ENCODE data around the gene AGAP3. TPM values are rescaled to one million over a fixed set of nuclear protein-coding genes. Genes with fewer than 3 reads are reported as not detected.

The AGAP3 gene
- total RNA-seq, 1 donor from 2014 or later, result 7.4 TPM

DNA sequence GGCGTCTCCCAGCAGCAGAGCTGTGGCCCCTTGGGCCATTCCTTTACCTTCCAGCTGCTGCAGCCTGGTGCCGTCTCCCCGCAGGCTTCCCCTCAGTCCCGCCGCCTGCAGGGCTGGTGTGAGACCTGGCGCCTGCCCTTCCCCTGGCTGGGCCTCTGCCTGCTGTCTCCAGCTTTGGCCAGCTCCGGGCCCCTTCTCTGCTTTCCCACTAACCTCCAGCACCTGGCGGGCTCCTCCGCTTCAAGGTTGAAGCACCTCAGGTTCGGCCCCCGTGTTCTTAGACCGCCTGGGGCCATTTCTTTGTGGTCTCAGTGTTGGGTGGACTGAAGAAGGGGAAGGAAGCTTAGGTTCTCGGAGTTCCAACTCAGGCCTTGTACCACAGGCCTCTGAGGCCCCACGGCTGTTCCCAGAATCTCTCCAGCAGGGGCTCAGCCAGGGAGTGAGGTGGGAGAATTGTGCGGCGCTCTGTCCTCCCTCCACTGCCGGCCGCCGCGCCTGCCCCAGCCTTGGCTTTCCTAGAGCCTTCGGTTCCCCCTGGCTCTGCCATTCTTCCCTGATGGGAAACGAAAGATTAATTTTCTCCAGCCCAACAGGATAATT is 50.9 kb downstream of the AGAP3 start:
- ATAC-seq (ENCODE audit: low read depth), result no peak
- POLR2A ChIA-PET, result no interaction called here

DNA sequence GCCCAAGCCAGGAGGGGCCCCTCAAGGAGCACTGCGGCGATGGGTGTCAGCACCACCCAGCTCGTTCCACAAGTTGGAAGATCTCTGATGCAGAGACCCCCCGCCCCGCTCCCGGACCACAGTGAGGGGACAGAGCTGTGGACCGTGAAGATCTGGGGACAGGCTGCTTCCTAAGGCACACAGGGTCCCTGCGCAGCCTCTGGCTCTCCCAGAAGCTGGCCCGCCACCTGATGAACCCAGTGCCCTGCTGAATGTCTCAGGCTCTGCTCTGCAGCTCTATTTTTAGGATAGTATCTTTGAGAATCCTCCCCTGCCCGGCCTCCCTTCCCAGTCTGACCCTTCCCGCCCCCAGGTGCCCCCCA is 51.5 kb downstream of the AGAP3 start:
- POLR2A ChIA-PET, result no interaction called here
- no peak for ATAC-seq (ENCODE audit: low read depth)
- no peak for DNase-seq
- intact Hi-C loops (cut with micrococcal nuclease), result no loop called here
- H3K27me3 Mint-ChIP-seq, result no peaks in the 10 kb centered on the region
- no peaks in the 10 kb centered on the region for H3K4me1 Mint-ChIP-seq
- no peak for TF ChIP-seq CTCF (IDR thresholded peaks at IDR 0.05)
- no peak overlapping the region for H3K27ac Mint-ChIP-seq
- H3K36me3 Mint-ChIP-seq (ENCODE audit: low read depth), result no peaks in the 10 kb centered on the region
- H3K9me3 Mint-ChIP-seq, result no peaks in the 10 kb centered on the region
- no peak overlapping the region for H3K4me3 Mint-ChIP-seq
- CTCF ChIA-PET, result no interaction called here

More for the DNA sequence above, 50.9 kb downstream of the AGAP3 start:
- H3K4me3 Mint-ChIP-seq, result no peak overlapping the region
- H3K4me1 Mint-ChIP-seq, result no peaks in the 10 kb centered on the region
- no peaks in the 10 kb centered on the region for H3K36me3 Mint-ChIP-seq (ENCODE audit: low read depth)
- DNase-seq, result peak; percentile 12
- no peaks in the 10 kb centered on the region for H3K27me3 Mint-ChIP-seq
- intact Hi-C loops (cut with micrococcal nuclease), result no loop called here
- no peak for TF ChIP-seq CTCF (IDR thresholded peaks at IDR 0.05)
- CTCF ChIA-PET, result no interaction called here
- no peaks in the 10 kb centered on the region for H3K9me3 Mint-ChIP-seq
- no peak overlapping the region for H3K27ac Mint-ChIP-seq

DNA sequence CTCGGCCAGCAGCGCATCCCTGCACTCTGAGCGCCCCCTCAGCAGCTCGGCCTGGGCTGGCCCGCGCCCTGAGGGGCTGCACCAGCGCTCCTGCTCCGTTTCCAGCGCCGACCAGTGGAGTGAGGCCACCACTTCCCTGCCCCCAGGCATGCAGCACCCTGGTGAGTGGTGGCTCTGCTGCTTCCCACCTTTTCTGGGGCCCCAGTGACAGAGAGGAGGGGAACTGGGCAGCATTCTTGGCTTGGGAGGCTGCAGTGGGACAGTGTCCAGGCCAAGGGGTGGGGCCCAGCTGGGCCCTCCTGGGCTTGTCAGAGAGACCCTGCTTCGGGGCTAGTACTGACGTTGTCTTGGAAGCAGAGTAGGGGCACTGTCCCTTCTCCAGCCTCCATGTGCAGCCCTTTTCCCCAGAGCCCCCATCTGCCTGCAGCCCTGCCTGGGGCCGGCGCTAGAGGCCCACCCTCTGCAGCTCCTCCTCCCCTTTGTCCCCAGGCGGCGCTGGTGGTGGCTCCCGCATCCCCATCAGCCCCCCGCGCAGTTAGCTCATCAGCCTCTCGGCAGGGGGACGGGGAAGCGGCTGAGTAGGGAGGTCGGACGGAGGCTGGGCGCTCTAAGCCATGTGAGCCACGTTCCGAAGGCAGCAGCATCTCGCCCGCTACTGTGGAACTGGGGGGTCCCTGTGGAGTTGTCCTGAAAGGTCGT is 52.0 kb downstream of the AGAP3 start:
- Mint-ChIP-seq H3K9me3 (no peaks in the 10 kb centered on the region), H3K4me1 (no peaks in the 10 kb centered on the region), H3K27ac (no peak overlapping the region), H3K36me3 (ENCODE audit: low read depth) (no peaks in the 10 kb centered on the region), H3K4me3 (no peak overlapping the region), H3K27me3 (no peaks in the 10 kb centered on the region)
- CTCF ChIA-PET, result no interaction called here
- DNase-seq (no peak), ATAC-seq (ENCODE audit: low read depth) (no peak)
- intact Hi-C loops (cut with micrococcal nuclease), result no loop called here
- TF ChIP-seq CTCF (IDR thresholded peaks at IDR 0.05), result no peak
- POLR2A ChIA-PET, result no interaction called here

GRCh38 chr7:151139071-151139790 is 53.0 kb downstream of the AGAP3 start:
- POLR2A ChIA-PET, result no interaction called here
- Mint-ChIP-seq H3K4me1 (no peaks in the 10 kb centered on the region), H3K27me3 (no peaks in the 10 kb centered on the region), H3K9me3 (no peaks in the 10 kb centered on the region), H3K4me3 (no peak overlapping the region), H3K27ac (no peak overlapping the region), H3K36me3 (ENCODE audit: low read depth) (no peaks in the 10 kb centered on the region)
- no peak for TF ChIP-seq CTCF (IDR thresholded peaks at IDR 0.05)
- intact Hi-C loops (cut with micrococcal nuclease), result no loop called here
- DNase-seq (no peak), ATAC-seq (ENCODE audit: low read depth) (no peak)
- CTCF ChIA-PET, result no interaction called here

DNA sequence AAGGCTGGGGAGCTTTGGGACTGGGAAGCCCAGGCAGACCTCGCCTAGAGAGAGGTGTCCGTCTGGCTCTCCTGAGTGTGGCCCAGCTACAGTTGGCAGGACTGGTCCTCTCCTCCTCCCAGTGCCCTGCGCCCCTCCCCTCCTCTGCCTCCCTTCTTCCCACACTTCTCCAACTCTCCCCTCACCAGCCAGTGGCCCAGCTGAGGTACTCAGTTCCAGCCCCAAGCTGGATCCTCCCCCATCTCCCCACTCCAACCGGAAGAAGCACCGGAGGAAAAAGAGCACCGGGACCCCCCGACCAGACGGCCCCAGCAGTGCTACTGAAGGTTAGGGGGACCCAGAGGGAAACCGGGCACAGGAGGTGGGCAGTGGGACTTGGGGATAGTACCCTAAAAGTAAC is 53.5 kb downstream of the AGAP3 start:
- Mint-ChIP-seq H3K4me3 (no peak overlapping the region), H3K4me1 (no peaks in the 10 kb centered on the region), H3K27me3 (no peaks in the 10 kb centered on the region), H3K36me3 (ENCODE audit: low read depth) (no peaks in the 10 kb centered on the region), H3K9me3 (no peaks in the 10 kb centered on the region), H3K27ac (no peak overlapping the region)
- POLR2A ChIA-PET, result no interaction called here
- CTCF ChIA-PET, result no interaction called here
- no peak for TF ChIP-seq CTCF (IDR thresholded peaks at IDR 0.05)
- intact Hi-C loops (cut with micrococcal nuclease), result no loop called here
- DNase-seq (no peak), ATAC-seq (ENCODE audit: low read depth) (no peak)

Measured in activated B cell treated with CpG ODN at 0.5 μM for 24 hours (primary cell).